PC-3 (cell line): ENCODE results near the gene TUBA4A. TPM values are rescaled to one million over a fixed set of nuclear protein-coding genes. Genes with fewer than 3 reads are reported as not detected.

Experiments
- ATAC-seq: fragments of 200-7000 bp; cut with Tn5 transposase; 2 replicates; pipeline ENCODE4 v1.9.1; 2020; ENCODE audit warnings: mild to moderate bottlenecking, moderate library complexity
- BruUV-seq: library from RNA; stranded (reverse); fragments of 400-500 nt; replicated peaks from 2 replicates; lab custom pipeline; 2021; lab: Mats Ljungman, UMichigan
- CTCF ChIA-PET: fragments of 300-600 bp; sonication (Branson Sonifier 250); formaldehyde crosslinking; loops from one replicate; lab custom pipeline; 2022; ENCODE audit warnings: antibody characterized with exemption; lab: Charles Lee
- POLR2A ChIA-PET: fragments of 300-600 bp; sonication (Branson Sonifier 250); formaldehyde crosslinking; loops from one replicate; lab custom pipeline; 2022; ENCODE audit warnings: antibody characterized with exemption; ENCODE audit not compliant: unreplicated experiment; lab: Charles Lee
- DNase-seq: peaks from one replicate; pipeline ENCODE4 v3.0.0-alpha.2; 2015
- H2AFZ ChIP-seq: fragments of 300-600 bp; sonication (generic); 2 replicates; pipeline ENCODE4 v1.6.0; 2016; ENCODE audit warnings: antibody characterized with exemption, low read length
- H3F3A ChIP-seq: fragments of 300-600 bp; sonication (generic); one replicate; pipeline ENCODE4 v1.6.0; 2017; ENCODE audit warnings: antibody characterized with exemption, low read length, control low read depth, mild to moderate bottlenecking; ENCODE audit not compliant: unreplicated experiment
- H3K27ac ChIP-seq: fragments of 300-600 bp; sonication (generic); 2 replicates; pipeline ENCODE4 v1.5.1; 2016; ENCODE audit warnings: mild to moderate bottlenecking, low read length
- H3K27me3 ChIP-seq: fragments of 300-600 bp; sonication (generic); 2 replicates; pipeline ENCODE4 v1.6.1; 2016; ENCODE audit warnings: low read length, mixed read lengths
- H3K36me3 ChIP-seq: fragments of 300-600 bp; sonication (generic); 2 replicates; pipeline ENCODE4 v1.6.1; 2016; ENCODE audit warnings: low read depth, mixed run types, low read length, mixed read lengths
- H3K4me1 ChIP-seq: fragments of 300-600 bp; sonication (generic); 2 replicates; pipeline ENCODE4 v1.5.1; 2016; ENCODE audit warnings: low read length; ENCODE audit not compliant: insufficient read depth
- H3K4me2 ChIP-seq: fragments of 300-600 bp; sonication (generic); 2 replicates; pipeline ENCODE4 v1.6.0; 2016; ENCODE audit warnings: low read length
- H3K4me3 ChIP-seq: fragments of 300-600 bp; sonication (generic); 2 replicates; pipeline ENCODE4 v1.5.1; 2016; ENCODE audit warnings: mild to moderate bottlenecking, low read length, mixed read lengths
- H3K79me2 ChIP-seq: fragments of 300-600 bp; sonication (generic); 2 replicates; pipeline ENCODE4 v1.6.1; 2017; ENCODE audit warnings: low read length, mixed read lengths
- H3K9ac ChIP-seq: fragments of 300-600 bp; sonication (generic); 2 replicates; pipeline ENCODE4 v1.6.0; 2016; ENCODE audit warnings: mild to moderate bottlenecking, low read length
- H3K9me2 ChIP-seq: fragments of 300-600 bp; sonication (generic); replicated peaks from 2 replicates; pipeline ENCODE4 v1.6.1; 2016; ENCODE audit warnings: mixed run types, low read length, mixed read lengths
- H3K9me3 ChIP-seq: fragments of 300-600 bp; sonication (generic); 2 replicates; pipeline ENCODE4 v1.6.1; 2016; ENCODE audit warnings: low read length, mixed read lengths
- H4K20me1 ChIP-seq: fragments of 300-600 bp; sonication (generic); 2 replicates; pipeline ENCODE4 v1.6.1; 2016; ENCODE audit warnings: low read length, mixed read lengths
- CTCF ChIP-seq: fragments of 300-600 bp; sonication (generic); conservative IDR thresholded peaks from 2 replicates; pipeline ENCODE4 v1.5.1; 2017; ENCODE audit warnings: antibody characterized with exemption, low read depth, mild to moderate bottlenecking, low read length
- EZH2 ChIP-seq: fragments of 300-600 bp; sonication (generic); IDR thresholded peaks from one replicate; pipeline ENCODE4 v1.6.1; 2017; ENCODE audit warnings: antibody characterized with exemption, mild to moderate bottlenecking, low read length; ENCODE audit not compliant: unreplicated experiment
- EZH2phosphoT487 ChIP-seq: fragments of 300-600 bp; sonication (generic); IDR thresholded peaks from 2 replicates; pipeline ENCODE4 v1.6.1; 2018; ENCODE audit warnings: mild to moderate bottlenecking, antibody characterized with exemption, low read length, borderline replicate concordance
- intact Hi-C: fragments of 100-400 bp; cut with micrococcal nuclease; formaldehyde crosslinking; loops from 2 replicates; pipeline ENCODE4 v1.9.0; 2023
- total RNA-seq: library from RNA; depleted of rRNA; stranded (reverse); fragments of >200 nt; gene quantifications from 2 replicates; pipeline ENCODE4 v1.2.3, GENCODE V29; 2014

Gene TUBA4A
- total RNA-seq, 1 experiment from 2014 or later = 75.4 TPM

GRCh38 chr2:219293736-219294231 is 40.1 kb upstream of the TUBA4A start:
- ChIA-PET CTCF (interaction anchor here (1.5 to 2.8 kb wide), 2 partner anchors 15 to 236 kb away, joined by 6 to 39 read pairs; partner anchors contain the start of gene DNAJB2), POLR2A (interaction anchor here (0.6 kb wide), 1 partner anchor 117 kb away, joined by 4 read pairs; the partner anchor contains the start of gene CNPPD1)
- Histone ChIP-seq H3K27ac (no peak overlapping the region), H3K9me3 (no peaks in the 10 kb centered on the region), H3K36me3 (no peaks in the 10 kb centered on the region), H3K27me3 (no peaks in the 10 kb centered on the region), H3K4me2 (peak overlapping the region; percentile 91), H2AFZ (peak overlapping the region; percentile 96; the same call in 1 of the 2 replicates), H3K4me3 (peak overlapping the region; percentile 72; the same call in 1 of the 2 replicates), H3K9ac (no peak overlapping the region), H3F3A (no peaks in the 10 kb centered on the region), H4K20me1 (no peaks in the 10 kb centered on the region), H3K9me2 (no peaks in the 10 kb centered on the region), H3K4me1 (peaks cover 23% of the 10 kb centered on the region), H3K79me2 (no peaks in the 10 kb centered on the region)
- no peak for DNase-seq
- TSS peak; percentile 35 for BruUV-seq
- ATAC-seq = no peak
- intact Hi-C loops = loop anchor here (1.0 to 2.0 kb wide), 2 partner anchors 14 to 45 kb away; partner anchors contain the start of gene DNAJB2
- TF ChIP-seq EZH2phosphoT487 = no peak
- TF ChIP-seq CTCF = no peak
- no peak for TF ChIP-seq EZH2

GRCh38 chr2:219292616-219293015 is 38.9 kb upstream of the TUBA4A start:
- Histone ChIP-seq H3K36me3 (no peaks in the 10 kb centered on the region), H4K20me1 (no peaks in the 10 kb centered on the region), H3K9ac (no peak overlapping the region), H3K4me1 (peaks cover 23% of the 10 kb centered on the region), H3K4me2 (no peak overlapping the region), H3K9me3 (no peaks in the 10 kb centered on the region), H3F3A (no peaks in the 10 kb centered on the region), H3K27ac (no peak overlapping the region), H2AFZ (no peak overlapping the region), H3K4me3 (no peak overlapping the region), H3K27me3 (no peaks in the 10 kb centered on the region), H3K79me2 (no peaks in the 10 kb centered on the region), H3K9me2 (no peaks in the 10 kb centered on the region)
- no TSS peak for BruUV-seq
- TF ChIP-seq EZH2phosphoT487 = no peak
- TF ChIP-seq CTCF = no peak
- no peak for TF ChIP-seq EZH2
- CTCF ChIA-PET = no interaction called here
- intact Hi-C loops = no loop called here
- ATAC-seq (no peak), DNase-seq (no peak)
- POLR2A ChIA-PET = no interaction called here

GRCh38 chr2:219291910-219292490 is 38.3 kb upstream of the TUBA4A start:
- no peak overlapping the region for H3K4me3 ChIP-seq
- H3K9ac ChIP-seq = no peak overlapping the region
- no peaks in the 10 kb centered on the region for H3K9me3 ChIP-seq
- intact Hi-C loops = no loop called here
- no TSS peak for BruUV-seq
- no peak overlapping the region for H3K27ac ChIP-seq
- H2AFZ ChIP-seq = no peak overlapping the region
- no peak for DNase-seq
- no peaks in the 10 kb centered on the region for H3F3A ChIP-seq
- ATAC-seq = no peak
- H3K4me2 ChIP-seq = no peak overlapping the region
- ChIA-PET POLR2A (no interaction called here), CTCF (no interaction called here)
- H3K4me1 ChIP-seq = peaks cover 23% of the 10 kb centered on the region
- H3K27me3 ChIP-seq = no peaks in the 10 kb centered on the region
- TF ChIP-seq EZH2phosphoT487 = no peak
- no peak for TF ChIP-seq CTCF
- no peak for TF ChIP-seq EZH2
- no peaks in the 10 kb centered on the region for H4K20me1 ChIP-seq
- H3K36me3 ChIP-seq = no peaks in the 10 kb centered on the region
- no peaks in the 10 kb centered on the region for H3K79me2 ChIP-seq
- H3K9me2 ChIP-seq = no peaks in the 10 kb centered on the region
